Measurements from ENCODE around the gene CCT7. TPM values are rescaled to one million over a fixed set of nuclear protein-coding genes. Genes with fewer than 3 reads are reported as not detected.

CCT7 gene
- total RNA-seq, 1 donor = 196 TPM

DNA sequence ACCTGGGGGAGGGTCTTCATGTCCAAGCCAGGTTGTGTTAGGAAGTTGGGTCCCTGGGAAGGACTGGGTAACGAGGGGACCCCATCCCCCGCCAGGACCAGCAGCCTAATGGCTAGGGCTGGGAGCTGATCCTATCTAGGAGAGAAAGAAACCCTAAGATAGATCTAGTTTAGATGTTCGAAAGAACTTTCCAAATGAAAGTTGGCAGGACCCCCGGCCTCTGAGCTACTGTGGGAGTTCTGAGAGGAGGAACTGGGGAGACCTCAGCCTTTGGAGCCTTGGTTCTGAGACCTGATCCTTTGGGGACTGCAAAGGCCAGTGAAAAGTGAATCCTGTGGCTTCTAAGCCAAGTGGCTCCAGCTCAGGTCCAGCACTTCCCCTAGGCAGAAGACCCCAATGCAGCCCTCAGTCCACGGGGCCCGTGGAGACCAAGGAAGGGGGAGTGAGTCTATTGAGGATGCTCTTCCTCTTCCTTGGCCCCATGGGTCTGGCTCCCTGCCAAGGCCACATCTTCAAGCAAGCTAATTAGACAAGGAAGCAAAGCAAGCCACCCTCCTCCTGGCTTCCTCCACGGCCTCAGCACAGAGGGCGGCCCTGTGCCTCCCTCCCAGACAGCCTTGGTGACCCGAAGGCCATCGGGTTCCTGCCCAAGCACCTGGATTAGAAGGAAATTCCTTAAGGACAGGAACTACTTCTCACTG lies 23.5 kb downstream of the CCT7 start:
- H3K4me3 ChIP-seq (ENCODE audit: low read depth, low read length) = no peak overlapping the region
- DNase-seq (ENCODE audit: low read depth) = no peak
- TF ChIP-seq CTCF (IDR thresholded peaks at IDR 0.05; ENCODE audit: insufficient read depth, low read length) = no peak

DNA sequence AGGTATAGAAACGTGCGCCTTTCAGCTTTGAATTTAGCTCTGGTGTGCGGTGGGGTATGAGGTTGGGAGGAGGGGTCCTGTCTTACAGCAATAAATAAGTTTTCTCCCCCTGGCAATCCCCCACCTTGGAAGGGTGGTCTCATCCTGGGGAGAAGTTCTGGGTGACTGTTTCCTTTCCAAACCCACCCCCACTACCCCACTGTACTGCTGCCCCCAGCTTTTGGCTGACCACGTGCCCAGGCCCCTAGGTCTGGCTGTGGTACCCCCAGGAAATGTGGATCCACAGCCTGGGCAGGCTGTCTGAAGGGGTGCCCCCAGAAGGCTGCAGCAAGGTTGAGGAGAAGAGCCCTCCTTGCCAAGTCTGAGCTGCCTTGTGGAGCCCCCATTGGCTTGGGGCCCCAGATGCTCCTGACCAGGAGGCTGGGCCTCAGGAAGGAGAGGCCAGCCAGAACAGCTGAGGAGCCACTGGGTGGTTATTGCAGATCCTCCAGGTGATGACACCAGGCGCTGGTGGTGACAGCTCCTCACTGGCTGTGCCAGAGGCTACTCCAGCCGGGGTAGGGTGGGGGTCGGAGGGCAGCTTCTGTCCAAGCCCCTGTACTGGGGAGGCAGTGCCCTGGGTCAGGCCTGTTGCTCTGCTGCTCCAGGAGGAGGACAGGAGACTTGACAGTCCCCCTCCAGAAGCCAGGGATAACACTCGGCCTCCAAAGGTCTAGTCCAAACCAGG lies 24.2 kb downstream of the CCT7 start:
- H3K4me3 ChIP-seq (ENCODE audit: low read depth, low read length) = no peak overlapping the region
- TF ChIP-seq CTCF (IDR thresholded peaks at IDR 0.05; ENCODE audit: insufficient read depth, low read length) = no peak
- no peak for DNase-seq (ENCODE audit: low read depth)

DNA sequence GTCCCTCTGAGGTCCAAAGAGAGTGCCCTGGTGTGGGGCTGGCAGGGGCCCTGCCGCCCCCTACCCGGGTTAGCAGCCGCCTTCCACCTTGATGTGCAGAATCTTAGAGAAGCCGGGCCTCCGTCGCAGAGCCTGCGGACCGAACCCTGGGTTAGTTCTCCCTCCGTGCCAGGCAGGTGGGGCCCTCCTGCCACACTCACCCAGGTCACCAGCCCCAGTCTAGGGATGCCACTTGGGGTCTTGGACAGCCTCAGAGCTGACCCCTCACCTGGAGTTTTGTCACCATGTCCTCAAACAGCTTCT lies 24.8 kb downstream of the CCT7 start:
- no peak overlapping the region for H3K4me3 ChIP-seq (ENCODE audit: low read depth, low read length)
- no peak for TF ChIP-seq CTCF (IDR thresholded peaks at IDR 0.05; ENCODE audit: insufficient read depth, low read length)
- no peak for DNase-seq (ENCODE audit: low read depth)

GRCh38 chr2:73259276-73259675 lies 25.2 kb downstream of the CCT7 start:
- DNase-seq (ENCODE audit: low read depth) = no peak
- TF ChIP-seq CTCF (IDR thresholded peaks at IDR 0.05; ENCODE audit: insufficient read depth, low read length) = no peak
- no peak overlapping the region for H3K4me3 ChIP-seq (ENCODE audit: low read depth, low read length)

- no peak for DNase-seq (ENCODE audit: low read depth)
- TF ChIP-seq CTCF (IDR thresholded peaks at IDR 0.05; ENCODE audit: insufficient read depth, low read length) = no peak
- H3K4me3 ChIP-seq (ENCODE audit: low read depth, low read length) = no peak overlapping the region
These were observed 25.7 kb downstream of the CCT7 start for GRCh38 chr2:73259704-73260337.

- DNase-seq (ENCODE audit: low read depth) = peak; percentile 63
- no peak overlapping the region for H3K4me3 ChIP-seq (ENCODE audit: low read depth, low read length)
- peak; percentile 67 for TF ChIP-seq CTCF (IDR thresholded peaks at IDR 0.05; ENCODE audit: insufficient read depth, low read length)
These were observed 26.4 kb downstream of the CCT7 start for GRCh38 chr2:73260338-73260984.

Data from fibroblast of the aortic adventitia (primary cell).